Measurements from ENCODE around the gene CAMSAP2.

DNA sequence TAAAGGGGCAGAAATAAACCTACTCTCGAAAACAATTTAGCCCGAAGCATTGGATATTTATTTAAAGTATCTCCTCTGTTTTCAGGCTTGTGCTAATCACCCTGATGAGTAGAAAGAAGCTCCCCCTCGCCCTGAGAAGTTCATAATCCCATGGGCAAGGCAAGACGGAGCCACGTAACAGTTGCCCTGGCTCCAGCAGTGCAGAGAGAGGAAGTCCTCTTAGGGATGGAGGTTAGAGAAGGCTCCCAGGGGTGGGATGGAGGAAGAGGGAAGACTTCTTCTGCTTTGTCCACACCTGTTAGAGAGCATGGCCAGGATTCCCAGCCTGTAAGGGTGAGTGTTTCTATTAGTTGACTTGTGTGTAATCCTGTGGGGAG, 130.7 kb downstream of the CAMSAP2 start:
- TF ChIP-seq, protein P1, sequence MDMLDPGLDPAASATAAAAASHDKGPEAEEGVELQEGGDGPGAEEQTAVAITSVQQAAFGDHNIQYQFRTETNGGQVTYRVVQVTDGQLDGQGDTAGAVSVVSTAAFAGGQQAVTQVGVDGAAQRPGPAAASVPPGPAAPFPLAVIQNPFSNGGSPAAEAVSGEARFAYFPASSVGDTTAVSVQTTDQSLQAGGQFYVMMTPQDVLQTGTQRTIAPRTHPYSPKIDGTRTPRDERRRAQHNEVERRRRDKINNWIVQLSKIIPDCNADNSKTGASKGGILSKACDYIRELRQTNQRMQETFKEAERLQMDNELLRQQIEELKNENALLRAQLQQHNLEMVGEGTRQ (IDR thresholded peaks at IDR 0.05; ENCODE audit: low read depth, low read length), result no peak
- TF ChIP-seq, protein P2, sequence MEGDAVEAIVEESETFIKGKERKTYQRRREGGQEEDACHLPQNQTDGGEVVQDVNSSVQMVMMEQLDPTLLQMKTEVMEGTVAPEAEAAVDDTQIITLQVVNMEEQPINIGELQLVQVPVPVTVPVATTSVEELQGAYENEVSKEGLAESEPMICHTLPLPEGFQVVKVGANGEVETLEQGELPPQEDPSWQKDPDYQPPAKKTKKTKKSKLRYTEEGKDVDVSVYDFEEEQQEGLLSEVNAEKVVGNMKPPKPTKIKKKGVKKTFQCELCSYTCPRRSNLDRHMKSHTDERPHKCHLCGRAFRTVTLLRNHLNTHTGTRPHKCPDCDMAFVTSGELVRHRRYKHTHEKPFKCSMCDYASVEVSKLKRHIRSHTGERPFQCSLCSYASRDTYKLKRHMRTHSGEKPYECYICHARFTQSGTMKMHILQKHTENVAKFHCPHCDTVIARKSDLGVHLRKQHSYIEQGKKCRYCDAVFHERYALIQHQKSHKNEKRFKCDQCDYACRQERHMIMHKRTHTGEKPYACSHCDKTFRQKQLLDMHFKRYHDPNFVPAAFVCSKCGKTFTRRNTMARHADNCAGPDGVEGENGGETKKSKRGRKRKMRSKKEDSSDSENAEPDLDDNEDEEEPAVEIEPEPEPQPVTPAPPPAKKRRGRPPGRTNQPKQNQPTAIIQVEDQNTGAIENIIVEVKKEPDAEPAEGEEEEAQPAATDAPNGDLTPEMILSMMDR (conservative IDR thresholded peaks at IDR 0.05; ENCODE audit: low read depth, low read length), result no peak
- TF ChIP-seq RFX5 (IDR thresholded peaks at IDR 0.05; ENCODE audit: low read depth, low read length) (no peak), POLR2A (IDR thresholded peaks at IDR 0.05; ENCODE audit: low read depth, low read length) (no peak), MAZ (IDR thresholded peaks at IDR 0.05; ENCODE audit: borderline replicate concordance, low read depth, low read length) (no peak), RAD21 (IDR thresholded peaks at IDR 0.05; ENCODE audit: low read length) (no peak), RCOR1 (IDR thresholded peaks at IDR 0.05; ENCODE audit: insufficient replicate concordance, low read length) (no peak)
- TF ChIP-seq, protein P3, sequence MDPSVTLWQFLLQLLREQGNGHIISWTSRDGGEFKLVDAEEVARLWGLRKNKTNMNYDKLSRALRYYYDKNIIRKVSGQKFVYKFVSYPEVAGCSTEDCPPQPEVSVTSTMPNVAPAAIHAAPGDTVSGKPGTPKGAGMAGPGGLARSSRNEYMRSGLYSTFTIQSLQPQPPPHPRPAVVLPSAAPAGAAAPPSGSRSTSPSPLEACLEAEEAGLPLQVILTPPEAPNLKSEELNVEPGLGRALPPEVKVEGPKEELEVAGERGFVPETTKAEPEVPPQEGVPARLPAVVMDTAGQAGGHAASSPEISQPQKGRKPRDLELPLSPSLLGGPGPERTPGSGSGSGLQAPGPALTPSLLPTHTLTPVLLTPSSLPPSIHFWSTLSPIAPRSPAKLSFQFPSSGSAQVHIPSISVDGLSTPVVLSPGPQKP (IDR thresholded peaks at IDR 0.05; ENCODE audit: borderline replicate concordance, low read depth, low read length), result no peak

All from IMR-90 (cell line).